HG03469 (cell line): ENCODE measurements around the gene TRPM7.
"Not testable (repeated sequence)": the region's sequence is repeated elsewhere in the genome, so short reads cannot be mapped to it uniquely, and the experiment has no call there.

Source experiments
- ATAC-seq: cut with Tn5 transposase; IDR thresholded peaks from one replicate; pipeline ENCODE4 v1.9.1; 2021; ENCODE audit warnings: mild to moderate bottlenecking, moderate library complexity, moderate number of reproducible peaks; ENCODE audit not compliant: unreplicated experiment

The TRPM7 gene

GRCh38 chr15:50590288-50590687 is 96.3 kb downstream of the TRPM7 start:
- ATAC-seq = no peak

GRCh38 chr15:50577492-50577891 is 109.1 kb downstream of the TRPM7 start:
- no peak for ATAC-seq

- ATAC-seq = no peak
These were observed 110.4 kb downstream of the TRPM7 start for GRCh38 chr15:50576166-50576565.

- not testable (repeated sequence) for ATAC-seq
These were observed 112.8 kb downstream of the TRPM7 start for GRCh38 chr15:50573842-50574241.

GRCh38 chr15:50563756-50564155 is 122.8 kb downstream of the TRPM7 start:
- ATAC-seq = no peak

- no peak for ATAC-seq
These were observed 123.6 kb downstream of the TRPM7 start for GRCh38 chr15:50562735-50563640.

GRCh38 chr15:50558012-50558411 is 128.6 kb downstream of the TRPM7 start:
- no peak for ATAC-seq

GRCh38 chr15:50556642-50557371 is 129.8 kb downstream of the TRPM7 start:
- ATAC-seq = no peak

- no peak for ATAC-seq
These were observed 134.4 kb downstream of the TRPM7 start for GRCh38 chr15:50552238-50552637.

GRCh38 chr15:50549326-50549725 is 137.3 kb downstream of the TRPM7 start:
- ATAC-seq = no peak

GRCh38 chr15:50546566-50546965 is 140.0 kb downstream of the TRPM7 start, which contains the start of gene USP50:
Gene USP50, minus strand, starts transcription at chr15:50546666. Its CDS starts 141 bp downstream, at chr15:50546525.
- no peak for ATAC-seq

- ATAC-seq = no peak
These were observed 142.2 kb downstream of the TRPM7 start for GRCh38 chr15:50544368-50544767.

- no peak for ATAC-seq
These were observed 143.0 kb downstream of the TRPM7 start for GRCh38 chr15:50543556-50543955.

- ATAC-seq = no peak
These were observed 143.7 kb downstream of the TRPM7 start for GRCh38 chr15:50542887-50543210.

- no peak for ATAC-seq
These were observed 154.8 kb downstream of the TRPM7 start for GRCh38 chr15:50531766-50532165.

- ATAC-seq = no peak
These were observed 155.4 kb downstream of the TRPM7 start for GRCh38 chr15:50531163-50531562.

GRCh38 chr15:50523851-50524251 is 162.7 kb downstream of the TRPM7 start:
- ATAC-seq = no peak

GRCh38 chr15:50519740-50520425 is 166.7 kb downstream of the TRPM7 start:
- no peak for ATAC-seq

GRCh38 chr15:50513001-50513400 is 173.6 kb downstream of the TRPM7 start:
- ATAC-seq = no peak
